Suprapubic skin (tissue), 4 donors: Measurements from ENCODE around the gene BCAS2. TPM values are rescaled to one million over a fixed set of nuclear protein-coding genes. Genes with fewer than 3 reads are reported as not detected.

Source experiments
- DNase-seq, 2 donors: peaks; one replicate each; pipeline ENCODE4 v3.0.0-alpha.2; 2019; ENCODE audit warnings: low spot score in 2 of 2
- H3K27ac ChIP-seq: fragments of 200-600 bp; sonication (generic); one replicate; pipeline ENCODE4 v1.5.1; 2019
- H3K27me3 ChIP-seq: fragments of 200-600 bp; sonication (generic); one replicate; pipeline ENCODE4 v1.5.1; 2019
- H3K36me3 ChIP-seq: fragments of 200-600 bp; sonication (generic); one replicate; pipeline ENCODE4 v1.5.1; 2019
- H3K4me1 ChIP-seq: fragments of 200-600 bp; sonication (generic); one replicate; pipeline ENCODE4 v1.5.1; 2019
- H3K4me3 ChIP-seq: fragments of 200-600 bp; sonication (generic); one replicate; pipeline ENCODE4 v1.5.1; 2019; ENCODE audit warnings: mild to moderate bottlenecking
- H3K9me3 ChIP-seq: fragments of 200-600 bp; sonication (generic); one replicate; pipeline ENCODE4 v1.5.1; 2019
- CTCF ChIP-seq, 2 donors: fragments of 200-600 bp in 1 of 2; fragments of 450-650 bp in 1 of 2; sonication (generic) in 1 of 2; IDR thresholded peaks; one replicate each; pipeline ENCODE4 v1.5.1; 2016 to 2019; ENCODE audit warnings: antibody characterized with exemption in 2 of 2, mild to moderate bottlenecking in 1 of 2, moderate library complexity in 1 of 2
- EP300 ChIP-seq: sonication (generic); formaldehyde crosslinking; IDR thresholded peaks from one replicate; pipeline ENCODE4 v1.6.1; 2017; ENCODE audit warnings: antibody characterized with exemption
- POLR2A ChIP-seq, 2 donors: fragments of 450-650 bp; IDR thresholded peaks; one replicate each; pipeline ENCODE4 v1.6.1; 2017; ENCODE audit warnings: antibody characterized with exemption in 2 of 2, mild to moderate bottlenecking in 2 of 2, moderate library complexity in 2 of 2
- POLR2AphosphoS5 ChIP-seq, 3 donors: sonication (generic); formaldehyde crosslinking; IDR thresholded peaks; one replicate each; pipeline ENCODE4 v1.6.1; 2017; ENCODE audit warnings: antibody characterized with exemption in 3 of 3
- WGBS: methylation state at CpG from one replicate; pipeline ENCODE4 v1.1.5; 2018; 5-methylcytosine and 5-hydroxymethylcytosine counted together
- total RNA-seq, 4 donors: library from RNA; depleted of rRNA; stranded (reverse); fragments of >200 nt; gene quantifications; one replicate each; pipeline ENCODE4 v1.1.0, GENCODE V29; 2016

Gene BCAS2
- total RNA-seq, 4 donors from 2014 or later = 30.6 to 43.4 (median 36.0) TPM

GRCh38 chr1:114610546-114611245, 29.3 kb upstream of the BCAS2 start:
- peaks cover 33% of the 10 kb centered on the region for H3K36me3 ChIP-seq
- DNase-seq = no peak
- no peaks in the 10 kb centered on the region for H3K9me3 ChIP-seq
- TF ChIP-seq CTCF (IDR thresholded peaks at IDR 0.05) = no peak
- no peak for TF ChIP-seq EP300
- H3K27me3 ChIP-seq = no peaks in the 10 kb centered on the region
- H3K4me3 ChIP-seq = no peak overlapping the region
- H3K27ac ChIP-seq = peak overlapping the region; percentile 87
- H3K4me1 ChIP-seq = peaks cover 4% of the 10 kb centered on the region
- WGBS = 52% methylated on average over 9 of the region's 9 CpGs

GRCh38 chr1:114609826-114610225, 28.4 kb upstream of the BCAS2 start:
- Histone ChIP-seq H3K27ac (peak overlapping the region; percentile 87), H3K4me1 (peaks cover 4% of the 10 kb centered on the region), H3K9me3 (no peaks in the 10 kb centered on the region), H3K4me3 (no peak overlapping the region), H3K36me3 (peaks cover 32% of the 10 kb centered on the region), H3K27me3 (no peaks in the 10 kb centered on the region)
- WGBS = 70% methylated on average over 2 of the region's 2 CpGs
- TF ChIP-seq CTCF (IDR thresholded peaks at IDR 0.05) (no peak), EP300 (no peak), POLR2AphosphoS5 (IDR thresholded peaks at IDR 0.05) (no peak), POLR2A (IDR thresholded peaks at IDR 0.05) (no peak)
- no peak for DNase-seq

- H3K36me3 ChIP-seq = peaks cover 35% of the 10 kb centered on the region
- H3K9me3 ChIP-seq = no peaks in the 10 kb centered on the region
- no peak overlapping the region for H3K27ac ChIP-seq
- H3K27me3 ChIP-seq = no peaks in the 10 kb centered on the region
- peaks cover 4% of the 10 kb centered on the region for H3K4me1 ChIP-seq
- TF ChIP-seq POLR2A (IDR thresholded peaks at IDR 0.05) (no peak), CTCF (IDR thresholded peaks at IDR 0.05) (no peak), POLR2AphosphoS5 (IDR thresholded peaks at IDR 0.05) (no peak), EP300 (no peak)
- H3K4me3 ChIP-seq = no peak overlapping the region
- 92% methylated on average over 3 of the region's 3 CpGs for WGBS
- DNase-seq = no peak
Observed at GRCh38 chr1:114609026-114609425, 27.6 kb upstream of the BCAS2 start.

GRCh38 chr1:114607223-114607622, 25.8 kb upstream of the BCAS2 start:
- WGBS = 88% methylated on average over 1 of the region's 1 CpG
- H3K36me3 ChIP-seq = peaks cover 51% of the 10 kb centered on the region

GRCh38 chr1:114597949-114598348, 16.5 kb upstream of the BCAS2 start:
- H3K4me1 ChIP-seq = no peaks in the 10 kb centered on the region
- no peak for DNase-seq
- H3K36me3 ChIP-seq = peaks cover 68% of the 10 kb centered on the region
- no peak overlapping the region for H3K27ac ChIP-seq
- no peaks in the 10 kb centered on the region for H3K9me3 ChIP-seq
- H3K27me3 ChIP-seq = no peaks in the 10 kb centered on the region
- no peak for TF ChIP-seq EP300
- no peak for TF ChIP-seq POLR2AphosphoS5 (IDR thresholded peaks at IDR 0.05)
- no peak for TF ChIP-seq POLR2A (IDR thresholded peaks at IDR 0.05)
- no peak for TF ChIP-seq CTCF (IDR thresholded peaks at IDR 0.05)
- H3K4me3 ChIP-seq = no peak overlapping the region
- 94% methylated on average over 1 of the region's 1 CpG for WGBS

More at GRCh38 chr1:114607223-114607622, 25.8 kb upstream of the BCAS2 start:
- Histone ChIP-seq H3K27me3 (no peaks in the 10 kb centered on the region), H3K9me3 (no peaks in the 10 kb centered on the region), H3K4me3 (no peak overlapping the region), H3K4me1 (peaks cover 4% of the 10 kb centered on the region), H3K27ac (no peak overlapping the region)
- DNase-seq = no peak
- TF ChIP-seq POLR2A (IDR thresholded peaks at IDR 0.05) (no peak), POLR2AphosphoS5 (IDR thresholded peaks at IDR 0.05) (no peak), CTCF (IDR thresholded peaks at IDR 0.05) (no peak), EP300 (no peak)
